Type B pancreatic cell (in vitro differentiated cells): ENCODE results near the gene DHRS9. TPM values are rescaled to one million over a fixed set of nuclear protein-coding genes. Genes with fewer than 3 reads are reported as not detected.
"Not testable (repeated sequence)": the region's sequence is repeated elsewhere in the genome, so short reads cannot be mapped to it uniquely, and the experiment has no call there.

Source experiments
- DNase-seq: peaks from one replicate; pipeline ENCODE4 v3.0.0; 2021; ENCODE audit warnings: mixed read lengths; ENCODE audit not compliant: unreplicated experiment; ENCODE audit errors: extremely low spot score
- H3K27ac Mint-ChIP-seq: 2 replicates; pipeline ENCODE4 v1.8.0; 2021; ENCODE audit warnings: mild to moderate bottlenecking, mixed read lengths
- H3K27me3 Mint-ChIP-seq: 2 replicates; pipeline ENCODE4 v1.8.0; 2021; ENCODE audit warnings: mixed read lengths
- H3K36me3 Mint-ChIP-seq: 2 replicates; pipeline ENCODE4 v1.8.0; 2021; ENCODE audit warnings: mixed read lengths
- H3K4me1 Mint-ChIP-seq: one replicate; pipeline ENCODE4 v1.8.0; 2021; ENCODE audit warnings: mixed read lengths; ENCODE audit not compliant: unreplicated experiment
- H3K4me3 Mint-ChIP-seq: 2 replicates; pipeline ENCODE4 v1.8.0; 2021; ENCODE audit warnings: mild to moderate bottlenecking, mixed read lengths
- H3K9me3 Mint-ChIP-seq: 2 replicates; pipeline ENCODE4 v1.8.0; 2021; ENCODE audit warnings: mixed read lengths
- CTCF ChIP-seq: fragments of 200-600 bp; sonication (generic); conservative IDR thresholded peaks from 2 replicates; pipeline ENCODE4 v1.5.0; 2021; ENCODE audit warnings: antibody characterized with exemption, mild to moderate bottlenecking
- total RNA-seq: library from RNA; stranded (reverse); gene quantifications from 2 replicates; pipeline ENCODE4 v1.2.1, GENCODE V29; 2021; ENCODE audit warnings: low replicate concordance

DHRS9 gene
- total RNA-seq, 1 donor from 2014 or later = 0.75 TPM

GRCh38 chr2:169049142-169049541, 20.2 kb upstream of the DHRS9 start:
- DNase-seq = no peak
- Mint-ChIP-seq H3K4me3 (no peak overlapping the region), H3K27me3 (no peaks in the 10 kb centered on the region), H3K27ac (no peak overlapping the region), H3K36me3 (no peaks in the 10 kb centered on the region), H3K9me3 (no peaks in the 10 kb centered on the region), H3K4me1 (no peaks in the 10 kb centered on the region)
- TF ChIP-seq CTCF = no peak

GRCh38 chr2:169050476-169051240, 18.7 kb upstream of the DHRS9 start:
- no peak for DNase-seq
- no peaks in the 10 kb centered on the region for H3K36me3 Mint-ChIP-seq
- no peak for TF ChIP-seq CTCF
- no peaks in the 10 kb centered on the region for H3K27me3 Mint-ChIP-seq
- peaks cover 11% of the 10 kb centered on the region for H3K9me3 Mint-ChIP-seq
- H3K4me3 Mint-ChIP-seq = no peak overlapping the region
- H3K27ac Mint-ChIP-seq = no peak overlapping the region
- no peaks in the 10 kb centered on the region for H3K4me1 Mint-ChIP-seq

- not testable (repeated sequence) for H3K4me1 Mint-ChIP-seq, H3K4me3 Mint-ChIP-seq, H3K36me3 Mint-ChIP-seq, DNase-seq, H3K27ac Mint-ChIP-seq, H3K27me3 Mint-ChIP-seq
- H3K9me3 Mint-ChIP-seq = peaks cover 17% of the 10 kb centered on the region
These were observed 14.8 kb upstream of the DHRS9 start for GRCh38 chr2:169054575-169054974.

- H3K4me3 Mint-ChIP-seq, H3K4me1 Mint-ChIP-seq, H3K27me3 Mint-ChIP-seq, H3K27ac Mint-ChIP-seq, H3K36me3 Mint-ChIP-seq, H3K9me3 Mint-ChIP-seq, DNase-seq: not testable (repeated sequence)
These were observed 5.2 kb upstream of the DHRS9 start for GRCh38 chr2:169064199-169064598.

- Mint-ChIP-seq H3K9me3 (no peaks in the 10 kb centered on the region), H3K4me1 (no peaks in the 10 kb centered on the region), H3K4me3 (no peak overlapping the region), H3K27ac (no peak overlapping the region), H3K27me3 (no peaks in the 10 kb centered on the region), H3K36me3 (no peaks in the 10 kb centered on the region)
- TF ChIP-seq CTCF = no peak
- no peak for DNase-seq
These were observed 3.9 kb upstream of the DHRS9 start for GRCh38 chr2:169065422-169065821.

GRCh38 chr2:169065864-169066517, 3.4 kb upstream of the DHRS9 start:
- Mint-ChIP-seq H3K27me3 (no peaks in the 10 kb centered on the region), H3K36me3 (no peaks in the 10 kb centered on the region), H3K9me3 (no peaks in the 10 kb centered on the region), H3K4me3 (no peak overlapping the region), H3K4me1 (no peaks in the 10 kb centered on the region), H3K27ac (no peak overlapping the region)
- DNase-seq = no peak
- TF ChIP-seq CTCF = no peak
